DOHH2 (cell line): ENCODE data around the gene ATL2.

Experiments used
- H3F3A ChIP-seq: fragments of 200-600 bp; sonication (generic), shearing (Covaris generic); 2 replicates; pipeline ENCODE4 v1.6.0; 2016; ENCODE audit warnings: antibody characterized with exemption, mild to moderate bottlenecking; ENCODE audit not compliant: control insufficient read depth, insufficient read depth
- H3K27ac ChIP-seq: fragments of 200-600 bp; sonication (generic); 2 replicates; pipeline ENCODE4 v1.5.1; 2014; ENCODE audit warnings: low read depth, mild to moderate bottlenecking, low read length, moderate library complexity
- H3K27me3 ChIP-seq: fragments of 200-600 bp; sonication (generic); 2 replicates; pipeline ENCODE4 v1.6.1; 2014; ENCODE audit warnings: mild to moderate bottlenecking, low read length, mixed read lengths; ENCODE audit not compliant: control insufficient read depth
- H3K36me3 ChIP-seq: fragments of 200-600 bp; sonication (generic); 2 replicates; pipeline ENCODE4 v1.6.1; 2014; ENCODE audit warnings: mild to moderate bottlenecking, low read length, moderate library complexity, mixed read lengths; ENCODE audit not compliant: control insufficient read depth
- H3K4me1 ChIP-seq: fragments of 200-600 bp; sonication (generic); 2 replicates; pipeline ENCODE4 v1.6.1; 2014; ENCODE audit warnings: mild to moderate bottlenecking, low read length, mixed read lengths; ENCODE audit not compliant: control insufficient read depth
- H3K4me2 ChIP-seq: fragments of 200-600 bp; sonication (generic); 2 replicates; pipeline ENCODE4 v1.6.0; 2014; ENCODE audit warnings: mild to moderate bottlenecking, low read length, moderate library complexity
- H3K4me3 ChIP-seq: fragments of 200-600 bp; sonication (generic); 2 replicates; pipeline ENCODE4 v1.5.1; 2014; ENCODE audit warnings: mild to moderate bottlenecking, low read length, mixed read lengths
- H3K79me2 ChIP-seq: fragments of 200-600 bp; sonication (generic); 2 replicates; pipeline ENCODE4 v1.6.1; 2014; ENCODE audit warnings: mild to moderate bottlenecking, low read length, mixed read lengths; ENCODE audit not compliant: control insufficient read depth
- H3K9me2 ChIP-seq: fragments of 200-600 bp; sonication (generic); replicated peaks from 2 replicates; pipeline ENCODE4 v1.6.1; 2014; ENCODE audit warnings: mild to moderate bottlenecking, low read length, mixed read lengths; ENCODE audit not compliant: control insufficient read depth
- H3K9me3 ChIP-seq: fragments of 200-600 bp; sonication (generic); 2 replicates; pipeline ENCODE4 v1.6.1; 2014; ENCODE audit warnings: antibody characterized with exemption, low read length, mixed read lengths; ENCODE audit not compliant: control insufficient read depth, insufficient read depth
- H4K20me1 ChIP-seq: fragments of 200-600 bp; sonication (generic); 2 replicates; pipeline ENCODE4 v1.6.0; 2014; ENCODE audit warnings: low read depth, mild to moderate bottlenecking, antibody characterized with exemption, low read length, moderate library complexity; ENCODE audit not compliant: control insufficient read depth, insufficient read depth
- CTCF ChIP-seq: fragments of 200-600 bp; sonication (generic); IDR thresholded peaks from one replicate; pipeline ENCODE4 v1.5.1; 2014; ENCODE audit warnings: antibody characterized with exemption, mild to moderate bottlenecking, low read depth, low read length; ENCODE audit not compliant: poor library complexity, severe bottlenecking
- EZH2phosphoT487 ChIP-seq: fragments of 200-600 bp; sonication (generic); IDR thresholded peaks from 2 replicates; pipeline ENCODE4 v1.6.1; 2017; ENCODE audit warnings: borderline replicate concordance, mild to moderate bottlenecking, antibody characterized with exemption, low read length, moderate library complexity, mixed read lengths

ATL2 gene

GRCh38 chr2:38375696-38376345 is 1.3 kb downstream of the ATL2 start:
- H3K4me1 ChIP-seq = peaks cover 64% of the 10 kb centered on the region
- H3K36me3 ChIP-seq = peaks cover 47% of the 10 kb centered on the region
- H3K9me3 ChIP-seq = no peaks in the 10 kb centered on the region
- H3K27me3 ChIP-seq = no peaks in the 10 kb centered on the region
- H4K20me1 ChIP-seq = peaks cover 43% of the 10 kb centered on the region
- H3F3A ChIP-seq = peaks cover 6% of the 10 kb centered on the region; the same call in 1 of the 2 replicates
- peak overlapping the region; percentile 41 for H3K27ac ChIP-seq
- peak overlapping the region; percentile 89 for H3K4me3 ChIP-seq
- peaks cover 62% of the 10 kb centered on the region for H3K79me2 ChIP-seq
- peak overlapping the region; percentile 70 for H3K4me2 ChIP-seq
- no peaks in the 10 kb centered on the region for H3K9me2 ChIP-seq
- no peak for TF ChIP-seq CTCF
- TF ChIP-seq EZH2phosphoT487 = no peak

GRCh38 chr2:38374984-38375383 is 2.1 kb downstream of the ATL2 start:
- Histone ChIP-seq H4K20me1 (peaks cover 43% of the 10 kb centered on the region), H3K27ac (no peak overlapping the region), H3K9me2 (no peaks in the 10 kb centered on the region), H3K36me3 (peaks cover 47% of the 10 kb centered on the region), H3K4me2 (peak overlapping the region; percentile 70), H3K4me1 (peaks cover 55% of the 10 kb centered on the region), H3K4me3 (peak overlapping the region; percentile 89), H3K79me2 (peaks cover 71% of the 10 kb centered on the region), H3K9me3 (no peaks in the 10 kb centered on the region), H3K27me3 (no peaks in the 10 kb centered on the region), H3F3A (peaks cover 6% of the 10 kb centered on the region; the same call in 1 of the 2 replicates)
- TF ChIP-seq EZH2phosphoT487 (no peak), CTCF (no peak)

GRCh38 chr2:38371235-38371634 is 5.8 kb downstream of the ATL2 start:
- Histone ChIP-seq H3K4me1 (peaks cover 39% of the 10 kb centered on the region), H4K20me1 (peaks cover 41% of the 10 kb centered on the region)

More at GRCh38 chr2:38371235-38371634, 5.8 kb downstream of the ATL2 start:
- Histone ChIP-seq H3K27ac (no peak overlapping the region), H3K4me3 (no peak overlapping the region), H3K27me3 (no peaks in the 10 kb centered on the region), H3K36me3 (peaks cover 47% of the 10 kb centered on the region), H3F3A (no peaks in the 10 kb centered on the region), H3K9me3 (no peaks in the 10 kb centered on the region), H3K9me2 (no peaks in the 10 kb centered on the region), H3K79me2 (peaks cover 99% of the 10 kb centered on the region), H3K4me2 (no peak overlapping the region)
- TF ChIP-seq EZH2phosphoT487 (no peak), CTCF (no peak)
